Daoy (cell line): ENCODE data around the gene XPO5. TPM values are rescaled to one million over a fixed set of nuclear protein-coding genes. Genes with fewer than 3 reads are reported as not detected.
A peak's percentile ranks its signal among the peaks of the same experiment; 100 is the strongest.
"Not testable (repeated sequence)": the region's sequence is repeated elsewhere in the genome, so short reads cannot be mapped to it uniquely, and the experiment has no call there.

ENCODE experiments used
- DNase-seq: peaks from one replicate; pipeline ENCODE4 v3.0.0-alpha.2; 2015; ENCODE audit warnings: low read depth
- total RNA-seq: library from RNA; depleted of rRNA; stranded (reverse); fragments of >200 nt; shearing (Covaris generic); gene quantifications from 2 replicates; pipeline ENCODE4 v1.2.3, GENCODE V29; 2014; rRNA removed

Gene XPO5
- total RNA-seq: 57.6 and 62.1 TPM in 2 replicates

GRCh38 chr6:43575772-43576551 is at the start of gene XPO5, which contains the start of gene POLH:
Gene XPO5, minus strand, starts transcription at chr6:43576038. Its CDS starts 174 bp downstream, at chr6:43575864.
Gene POLH, plus strand, starts transcription at chr6:43576185. Its CDS starts 6,135 bp downstream, at chr6:43582320.
- DNase-seq: peak; percentile 99

GRCh38 chr6:43625393-43625992 is 49.7 kb upstream of the XPO5 start:
- no peak for DNase-seq

- DNase-seq: no peak
These were observed 49.0 kb upstream of the XPO5 start for GRCh38 chr6:43624786-43625288.

- DNase-seq: no peak
These were observed 48.3 kb upstream of the XPO5 start for GRCh38 chr6:43623880-43624785.

DNA sequence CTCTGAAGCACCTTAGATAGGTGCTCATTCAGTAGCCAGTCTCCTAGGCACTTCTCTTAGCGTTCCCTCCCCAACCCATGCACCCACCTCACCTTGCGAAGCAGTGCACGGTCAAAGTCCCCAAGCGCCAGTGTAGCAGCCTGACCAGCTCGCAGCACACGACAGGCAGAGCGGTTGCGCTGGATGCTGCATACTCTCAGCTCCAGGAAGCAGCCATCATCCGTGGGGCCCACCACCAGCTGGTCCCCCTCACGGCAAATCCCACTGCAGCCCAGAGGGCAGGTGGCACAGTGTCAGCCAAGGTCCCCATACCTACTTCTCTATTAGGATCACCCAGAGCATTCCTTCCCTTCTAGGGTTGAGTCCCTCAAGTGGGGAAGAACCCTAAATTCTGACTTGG is 46.7 kb upstream of the XPO5 start:
- DNase-seq: no peak

DNA sequence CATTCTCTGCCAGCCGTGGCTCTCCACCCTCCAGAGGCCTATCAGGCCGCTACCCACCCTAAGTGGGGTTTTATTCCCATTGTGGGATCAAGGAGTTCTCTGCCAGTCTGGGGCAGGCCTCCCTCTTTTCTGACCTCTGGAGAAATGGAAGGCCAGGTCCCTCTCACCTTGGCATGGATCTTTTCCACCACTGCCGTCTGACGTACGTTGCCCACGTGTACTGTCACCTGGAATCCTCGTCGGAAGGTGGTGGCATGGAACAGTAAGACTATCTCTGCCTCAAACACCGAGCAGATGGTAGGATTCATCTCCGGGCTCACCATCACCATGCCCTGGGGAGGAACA is 46.0 kb upstream of the XPO5 start:
- DNase-seq: no peak

DNA sequence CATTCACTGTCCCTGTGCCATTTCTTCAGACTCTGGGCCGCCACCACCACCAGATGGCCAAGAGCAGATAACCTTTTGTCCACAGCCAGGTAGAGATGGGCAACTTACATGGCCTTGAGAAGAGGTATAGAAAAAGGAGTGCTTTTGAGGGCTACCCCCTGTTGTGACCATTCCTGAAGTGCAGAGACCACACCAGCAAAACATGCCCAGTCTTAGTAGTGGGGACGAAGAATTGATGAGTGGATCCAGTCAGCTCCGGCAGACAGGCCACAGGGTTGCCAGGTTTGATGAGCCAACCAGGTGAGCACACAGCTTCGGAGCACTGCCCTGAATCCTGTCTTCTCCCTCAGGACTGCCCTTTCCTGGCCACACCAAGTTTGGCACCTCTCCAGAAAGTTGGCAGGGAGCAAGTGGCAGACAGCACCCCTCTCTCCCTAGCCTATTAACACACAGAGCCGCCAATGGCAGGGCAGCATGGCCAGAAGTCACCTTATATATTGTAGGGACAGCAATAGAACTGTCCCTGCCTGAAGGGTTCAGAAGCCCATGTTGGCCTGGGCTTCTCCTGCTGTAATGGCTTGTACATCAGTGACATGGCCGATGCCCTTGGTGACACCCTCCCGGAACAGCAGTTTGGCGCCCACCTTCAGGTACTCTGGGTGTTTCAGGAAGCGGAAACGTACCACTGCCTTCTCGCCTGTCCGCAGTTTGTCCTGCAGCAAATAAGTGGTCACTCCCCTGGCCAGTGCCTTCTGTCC is 45.4 kb upstream of the XPO5 start:
- DNase-seq: no peak

GRCh38 chr6:43616725-43617472 is 41.1 kb upstream of the XPO5 start:
- DNase-seq: no peak

DNA sequence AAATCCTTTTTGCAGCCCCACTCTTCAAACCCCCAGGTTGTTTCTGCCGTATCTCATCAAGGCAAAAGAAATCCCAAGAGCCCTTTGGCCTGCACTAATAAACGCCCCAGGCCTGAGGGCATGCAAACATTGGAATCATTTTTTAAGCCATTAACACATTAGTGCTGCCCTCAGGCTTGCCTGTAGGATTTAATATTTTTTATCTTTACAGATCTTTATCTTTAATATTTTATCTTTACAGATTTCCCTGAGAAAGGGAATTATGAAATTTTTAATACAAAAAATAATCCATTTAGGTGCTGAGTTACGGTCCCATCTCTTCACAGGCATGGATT is 38.5 kb upstream of the XPO5 start:
- DNase-seq: no peak

DNA sequence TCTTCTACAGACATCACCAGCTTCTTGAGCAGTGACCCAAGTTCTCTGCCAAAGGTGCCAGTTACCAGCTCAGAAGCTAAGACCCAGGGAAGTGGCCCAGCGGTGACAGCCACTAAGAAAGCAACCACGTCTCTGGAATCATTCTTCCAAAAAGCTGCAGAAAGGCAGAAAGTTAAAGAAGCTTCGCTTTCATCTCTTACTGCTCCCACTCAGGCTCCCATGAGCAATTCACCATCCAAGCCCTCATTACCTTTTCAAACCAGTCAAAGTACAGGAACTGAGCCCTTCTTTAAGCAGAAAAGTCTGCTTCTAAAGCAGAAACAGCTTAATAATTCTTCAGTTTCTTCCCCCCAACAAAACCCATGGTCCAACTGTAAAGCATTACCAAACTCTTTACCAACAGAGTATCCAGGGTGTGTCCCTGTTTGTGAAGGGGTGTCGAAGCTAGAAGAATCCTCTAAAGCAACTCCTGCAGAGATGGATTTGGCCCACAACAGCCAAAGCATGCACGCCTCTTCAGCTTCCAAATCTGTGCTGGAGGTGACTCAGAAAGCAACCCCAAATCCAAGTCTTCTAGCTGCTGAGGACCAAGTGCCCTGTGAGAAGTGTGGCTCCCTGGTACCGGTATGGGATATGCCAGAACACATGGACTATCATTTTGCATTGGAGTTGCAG is 38.0 kb upstream of the XPO5 start:
- no peak for DNase-seq

GRCh38 chr6:43610431-43610830 is 34.6 kb upstream of the XPO5 start:
- DNase-seq: no peak

GRCh38 chr6:43609402-43609801 is 33.6 kb upstream of the XPO5 start:
- no peak for DNase-seq

GRCh38 chr6:43608807-43609206 is 33.0 kb upstream of the XPO5 start:
- DNase-seq: no peak

DNA sequence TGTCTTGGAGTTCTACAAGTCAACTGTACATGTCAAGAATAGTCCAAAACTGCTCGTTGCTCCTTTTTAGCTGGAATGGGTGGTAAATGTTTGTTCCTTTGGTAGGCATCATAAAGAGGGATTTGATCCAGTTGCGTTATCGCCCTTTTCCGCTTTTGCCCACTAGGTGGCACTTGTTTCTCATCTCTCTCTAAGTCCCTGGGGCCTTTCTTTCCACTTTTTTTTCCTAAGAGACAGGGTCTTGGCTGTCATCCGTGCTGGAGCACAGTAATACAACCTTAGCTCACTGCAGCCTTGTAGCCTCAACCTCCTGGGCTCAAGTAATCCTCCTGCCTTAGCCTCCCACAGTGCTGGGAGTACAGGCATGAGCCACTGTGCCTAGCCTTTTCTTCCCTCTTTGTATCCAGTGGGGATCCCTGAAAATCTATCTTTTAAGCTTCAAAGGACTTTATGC is 32.5 kb upstream of the XPO5 start:
- peak; percentile 70 for DNase-seq

- DNase-seq: no peak
These were observed 30.2 kb upstream of the XPO5 start for GRCh38 chr6:43606019-43606418.

DNA sequence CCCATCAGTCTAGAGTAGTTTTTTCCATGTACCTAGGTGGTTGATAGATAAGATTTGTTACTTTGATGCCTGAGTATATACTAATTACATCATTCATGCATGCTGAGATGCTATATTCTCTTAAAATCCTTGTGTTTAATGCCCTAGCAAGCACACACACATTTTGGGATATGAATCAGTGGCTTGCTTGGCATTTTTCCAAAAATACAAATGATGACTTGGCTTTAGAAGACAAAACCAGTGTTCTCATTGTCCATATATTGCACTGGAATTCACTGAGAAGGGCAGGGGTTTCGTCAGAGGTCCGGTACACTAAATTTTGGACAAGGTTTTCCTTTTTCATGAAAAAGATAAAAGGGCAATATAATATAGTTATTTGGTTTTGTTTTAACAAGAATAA is 28.3 kb upstream of the XPO5 start:
- DNase-seq: peak; percentile 46

- no peak for DNase-seq
These were observed 24.8 kb upstream of the XPO5 start for GRCh38 chr6:43600595-43600994.

DNA sequence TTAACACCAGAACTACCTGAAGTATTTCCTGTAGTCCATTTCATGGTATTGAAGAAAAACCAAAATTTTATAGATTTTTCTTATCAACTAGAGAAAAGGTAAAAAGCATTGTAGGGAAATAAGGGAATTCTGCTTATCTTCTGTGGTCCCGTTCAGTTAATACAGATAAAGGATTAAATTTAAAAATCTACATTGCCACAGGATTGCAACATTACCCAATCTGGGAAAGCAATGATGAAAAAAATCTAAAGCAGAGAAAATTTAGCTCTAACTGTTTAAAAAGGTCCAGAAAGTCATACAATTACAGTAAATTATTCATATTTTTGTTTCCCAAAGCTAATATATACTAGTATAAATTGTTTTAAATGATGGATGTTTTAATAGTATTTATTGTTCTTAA is 18.1 kb upstream of the XPO5 start:
- no peak for DNase-seq

GRCh38 chr6:43589564-43589963 is 13.7 kb upstream of the XPO5 start:
- DNase-seq: not testable (repeated sequence)

DNA sequence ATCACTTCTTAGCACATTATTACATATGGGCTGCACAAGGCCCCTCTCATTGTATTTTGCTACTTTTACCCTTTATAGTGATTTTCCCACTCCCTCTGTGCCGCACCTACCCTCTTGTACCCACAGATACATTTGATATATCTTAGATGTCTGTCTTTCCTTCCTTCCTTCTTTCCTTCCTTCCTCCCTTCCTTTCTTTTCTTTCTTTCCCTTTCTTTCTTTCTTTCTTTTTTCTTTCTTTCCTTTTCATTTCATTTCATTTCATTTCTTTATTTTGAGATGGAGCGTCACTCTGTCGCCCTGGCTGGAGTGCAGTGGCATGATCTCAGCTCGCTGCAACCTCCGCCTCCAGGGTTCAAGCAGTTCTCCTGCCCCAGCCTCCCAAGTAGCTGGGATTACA is 12.4 kb upstream of the XPO5 start:
- no peak for DNase-seq
